Choroid plexus epithelial cell (primary cell): Measurements from ENCODE around the gene RAPGEF3.

Experiments
- DNase-seq: peaks from one replicate; pipeline ENCODE4 v3.0.0-alpha.2; 2010; ENCODE audit warnings: low read depth
- H3K4me3 ChIP-seq: 2 replicates; pipeline ENCODE4 v1.5.1; 2011; ENCODE audit warnings: low read depth, mild to moderate bottlenecking, control low read depth, low read length, moderate library complexity
- TF ChIP-seq, protein P1 (sequence below): conservative IDR thresholded peaks from 2 replicates; pipeline ENCODE4 v1.5.1; 2011; ENCODE audit warnings: low read depth, mild to moderate bottlenecking, control low read depth, inconsistent platforms, low read length, moderate library complexity

Gene RAPGEF3

DNA sequence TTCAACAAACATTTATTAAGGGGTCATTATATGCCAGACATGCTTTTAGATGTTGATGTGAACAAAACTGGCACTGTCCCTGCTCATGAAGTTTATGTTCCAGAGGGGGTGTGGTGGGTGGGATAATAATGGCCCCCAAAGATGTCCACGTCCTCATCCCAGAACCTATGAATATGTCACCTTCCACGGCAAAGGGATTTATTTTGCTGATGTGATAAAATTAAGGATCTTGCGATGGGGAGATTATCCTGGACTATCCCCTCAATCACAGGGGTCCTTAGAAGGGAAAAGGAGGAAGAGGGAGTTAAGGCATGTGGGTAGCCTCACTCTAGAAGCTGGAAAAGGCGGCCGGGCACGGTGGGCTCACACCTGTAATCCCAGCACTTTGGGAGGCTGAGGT lies 12.6 kb upstream of the RAPGEF3 start:
- H3K4me3 ChIP-seq: no peak overlapping the region

DNA sequence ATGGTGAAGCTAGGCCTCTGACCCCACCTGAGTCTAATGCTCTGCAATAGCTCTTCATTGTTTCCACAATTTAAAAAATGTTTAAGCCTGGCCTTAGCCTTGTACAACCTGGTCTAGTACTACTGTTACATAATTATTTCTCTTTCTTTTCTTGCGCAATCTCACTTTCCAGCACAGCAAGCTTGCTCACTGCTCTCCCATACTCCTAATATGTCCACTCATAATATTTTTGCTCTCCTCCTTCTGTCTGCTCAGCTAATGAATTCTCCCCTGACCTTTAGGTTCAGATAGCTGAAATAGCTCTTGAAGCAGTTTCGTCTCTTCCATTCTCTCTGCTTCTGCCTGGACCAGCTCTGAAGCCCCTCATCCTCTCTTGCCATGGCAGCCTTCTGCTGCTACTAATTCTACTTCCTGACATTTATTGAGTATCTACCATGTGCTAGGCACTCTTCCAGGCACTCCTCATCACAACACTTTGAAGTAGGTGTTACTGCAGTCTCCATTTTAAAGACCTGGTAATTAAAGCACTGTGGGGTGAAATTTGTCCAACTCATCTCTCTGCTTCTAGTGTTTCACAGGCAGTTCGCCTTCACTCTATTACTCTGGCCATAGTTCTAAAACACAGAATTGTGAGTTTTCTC lies 11.5 kb upstream of the RAPGEF3 start:
- H3K4me3 ChIP-seq: no peak overlapping the region
- TF ChIP-seq, protein P1, sequence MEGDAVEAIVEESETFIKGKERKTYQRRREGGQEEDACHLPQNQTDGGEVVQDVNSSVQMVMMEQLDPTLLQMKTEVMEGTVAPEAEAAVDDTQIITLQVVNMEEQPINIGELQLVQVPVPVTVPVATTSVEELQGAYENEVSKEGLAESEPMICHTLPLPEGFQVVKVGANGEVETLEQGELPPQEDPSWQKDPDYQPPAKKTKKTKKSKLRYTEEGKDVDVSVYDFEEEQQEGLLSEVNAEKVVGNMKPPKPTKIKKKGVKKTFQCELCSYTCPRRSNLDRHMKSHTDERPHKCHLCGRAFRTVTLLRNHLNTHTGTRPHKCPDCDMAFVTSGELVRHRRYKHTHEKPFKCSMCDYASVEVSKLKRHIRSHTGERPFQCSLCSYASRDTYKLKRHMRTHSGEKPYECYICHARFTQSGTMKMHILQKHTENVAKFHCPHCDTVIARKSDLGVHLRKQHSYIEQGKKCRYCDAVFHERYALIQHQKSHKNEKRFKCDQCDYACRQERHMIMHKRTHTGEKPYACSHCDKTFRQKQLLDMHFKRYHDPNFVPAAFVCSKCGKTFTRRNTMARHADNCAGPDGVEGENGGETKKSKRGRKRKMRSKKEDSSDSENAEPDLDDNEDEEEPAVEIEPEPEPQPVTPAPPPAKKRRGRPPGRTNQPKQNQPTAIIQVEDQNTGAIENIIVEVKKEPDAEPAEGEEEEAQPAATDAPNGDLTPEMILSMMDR: no peak
- peak; percentile 83 for DNase-seq

More for the DNA sequence above, 12.6 kb upstream of the RAPGEF3 start:
- DNase-seq: no peak
- TF ChIP-seq, protein P1: no peak

DNA sequence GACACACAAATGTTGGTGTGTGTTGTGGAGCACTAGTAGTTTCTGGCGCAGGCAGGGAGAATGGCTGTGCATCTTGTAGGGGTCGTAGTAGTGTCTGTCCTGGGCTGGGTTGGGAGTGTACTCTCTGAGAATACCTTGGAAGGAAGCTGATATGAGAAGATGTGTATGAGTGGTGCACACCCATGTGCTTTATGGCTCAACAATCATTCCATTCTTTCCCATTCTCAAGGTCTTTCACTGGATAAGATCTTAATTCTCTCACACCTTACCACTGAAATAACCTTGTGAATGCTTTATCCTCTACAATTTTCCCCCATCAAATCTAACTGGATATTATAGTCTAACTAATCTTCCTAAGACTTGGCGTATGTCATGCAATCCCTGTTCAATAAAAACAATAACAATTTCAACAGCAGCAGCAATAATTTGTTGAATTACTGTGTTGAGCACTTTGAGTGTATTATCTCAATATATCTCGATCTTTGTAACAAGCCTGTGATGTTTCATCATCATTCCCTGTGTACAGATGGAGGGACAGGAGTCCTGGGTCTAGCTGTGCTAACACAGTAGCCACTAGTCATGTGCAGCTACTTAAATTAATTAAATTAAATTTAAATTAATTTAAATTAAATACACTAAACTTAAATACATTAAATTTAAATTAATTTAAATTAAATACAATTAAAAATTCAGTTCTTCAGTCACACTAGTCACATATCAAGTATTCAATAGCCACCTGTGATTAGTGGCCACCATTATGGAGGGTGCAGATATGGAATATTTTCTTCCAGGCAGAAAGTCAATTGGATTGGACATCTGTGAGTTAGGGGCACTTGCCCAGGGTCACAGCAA lies 10.8 kb upstream of the RAPGEF3 start:
- TF ChIP-seq, protein P1: no peak
- no peak overlapping the region for H3K4me3 ChIP-seq
- DNase-seq: no peak

DNA sequence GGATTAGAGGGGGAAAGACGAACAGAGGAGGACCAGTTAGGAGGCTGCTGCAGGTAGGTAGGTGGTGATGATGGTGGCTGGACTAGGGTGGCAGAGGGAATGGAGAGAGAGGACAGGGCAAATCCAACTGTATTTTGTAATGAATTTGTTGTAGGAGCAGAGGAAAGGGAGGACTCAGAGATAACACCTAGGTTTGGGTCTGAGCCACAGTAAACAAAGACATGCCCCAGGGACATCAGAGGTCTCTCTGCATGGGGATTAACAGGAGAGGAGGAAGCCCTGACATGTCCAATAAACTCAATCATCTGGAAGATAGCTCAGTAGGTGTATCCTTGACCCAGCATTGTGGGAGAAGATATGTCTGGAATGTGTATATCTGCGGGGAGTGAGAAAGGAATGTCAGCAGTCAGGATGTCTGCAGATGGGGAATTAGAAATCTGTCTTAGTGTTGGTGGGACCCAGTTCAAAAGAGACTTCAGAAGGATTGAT lies 9.7 kb upstream of the RAPGEF3 start:
- TF ChIP-seq, protein P1: no peak
- H3K4me3 ChIP-seq: no peak overlapping the region
- peak; percentile 69 for DNase-seq

DNA sequence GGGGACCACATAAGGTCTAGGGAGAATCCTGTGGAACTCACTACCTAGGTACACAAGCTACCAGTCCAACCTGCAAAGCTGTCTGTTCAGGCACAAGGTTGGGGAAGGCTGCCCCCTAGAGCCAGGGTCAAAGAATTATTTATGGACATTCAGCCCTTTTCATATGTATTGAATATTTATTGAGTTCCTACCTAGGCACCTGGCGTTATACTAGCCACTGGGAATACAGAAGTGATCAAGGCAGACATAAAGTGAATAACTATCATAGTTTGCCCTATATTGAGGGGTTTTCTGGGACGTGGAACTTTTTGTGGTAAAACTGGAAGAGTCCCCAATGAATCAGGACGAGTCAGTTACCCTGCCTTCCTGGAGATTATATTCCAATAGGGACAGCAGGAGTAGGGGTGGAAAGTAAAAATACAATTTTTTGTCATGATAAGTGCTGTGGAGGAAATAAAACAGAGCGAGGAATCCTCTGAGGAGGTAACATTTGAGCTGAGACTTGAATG lies 8.6 kb upstream of the RAPGEF3 start:
- H3K4me3 ChIP-seq: no peak overlapping the region
- DNase-seq: peak; percentile 70
- TF ChIP-seq, protein P1: peak; percentile 71

DNA sequence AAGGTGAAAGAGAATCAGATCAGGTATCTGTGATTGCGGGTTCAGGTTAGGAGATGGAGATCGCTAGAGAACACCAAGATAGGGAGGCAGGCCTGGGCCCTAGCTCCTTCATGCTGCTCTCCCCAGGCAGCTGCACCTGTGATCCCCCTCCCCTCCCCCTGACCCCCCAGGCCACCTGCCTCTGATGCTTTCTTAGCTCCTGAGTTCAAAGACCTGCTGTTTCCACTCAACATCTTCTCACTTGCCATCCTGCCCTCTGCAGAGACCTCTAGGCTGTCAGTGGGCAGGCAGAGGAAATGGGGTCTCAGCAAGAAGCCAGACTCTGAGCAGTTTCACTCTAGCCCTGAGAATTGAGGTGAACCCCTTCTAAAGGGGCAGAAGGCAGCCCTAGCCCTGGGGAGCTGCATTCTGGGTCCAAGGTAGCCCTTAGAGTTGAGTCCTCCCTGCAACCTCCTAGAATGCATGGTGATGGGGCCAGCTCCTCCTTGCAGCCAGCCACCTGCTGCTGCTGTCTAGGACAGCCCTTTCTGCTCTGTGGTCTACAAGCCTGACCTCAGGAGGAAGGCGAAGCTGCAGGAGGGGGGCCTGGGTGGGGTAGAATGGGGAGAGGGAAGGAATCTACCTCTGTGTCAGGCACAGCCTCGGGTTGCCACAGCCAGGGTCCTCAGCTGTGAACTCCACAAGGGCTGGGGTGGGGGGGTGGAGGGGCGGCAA lies 8.0 kb upstream of the RAPGEF3 start:
- TF ChIP-seq, protein P1: no peak
- DNase-seq: no peak
- H3K4me3 ChIP-seq: no peak overlapping the region
